SK-N-SH (cell line): ENCODE data around the gene MAP1LC3A.

Experiments
- EZH2phosphoT487 ChIP-seq: fragments of 200-600 bp; sonication (generic); IDR thresholded peaks from 2 replicates; pipeline ENCODE4 v1.6.1; 2017; ENCODE audit warnings: low read depth, mixed run types, mild to moderate bottlenecking, antibody characterized with exemption, moderate library complexity, borderline replicate concordance
- MAX ChIP-seq: IDR thresholded peaks from 2 replicates; pipeline ENCODE4 v1.4.0; 2012; ENCODE audit warnings: low read depth
- PBX3 ChIP-seq: IDR thresholded peaks from 2 replicates; pipeline ENCODE4; 2012
- POLR2AphosphoS5 ChIP-seq: IDR thresholded peaks from 2 replicates; pipeline ENCODE4 v1.6.1; 2012; ENCODE audit warnings: low read depth, low read length
- SMC3 ChIP-seq: IDR thresholded peaks from 2 replicates; pipeline ENCODE4 v1.6.1; 2012; ENCODE audit warnings: low read depth, low read length, improper control_type of control experiment
- TF ChIP-seq, protein P1 (sequence below): fragments of 200-600 bp; sonication (generic); IDR thresholded peaks from 2 replicates; pipeline ENCODE4 v1.6.1; 2017; ENCODE audit warnings: antibody characterized with exemption, mild to moderate bottlenecking, moderate library complexity
- TF ChIP-seq, protein P2 (sequence below): IDR thresholded peaks from 2 replicates; pipeline ENCODE4 v1.6.1; 2012; ENCODE audit warnings: mild to moderate bottlenecking, low read depth, low read length, moderate library complexity

- TF ChIP-seq, protein P1, sequence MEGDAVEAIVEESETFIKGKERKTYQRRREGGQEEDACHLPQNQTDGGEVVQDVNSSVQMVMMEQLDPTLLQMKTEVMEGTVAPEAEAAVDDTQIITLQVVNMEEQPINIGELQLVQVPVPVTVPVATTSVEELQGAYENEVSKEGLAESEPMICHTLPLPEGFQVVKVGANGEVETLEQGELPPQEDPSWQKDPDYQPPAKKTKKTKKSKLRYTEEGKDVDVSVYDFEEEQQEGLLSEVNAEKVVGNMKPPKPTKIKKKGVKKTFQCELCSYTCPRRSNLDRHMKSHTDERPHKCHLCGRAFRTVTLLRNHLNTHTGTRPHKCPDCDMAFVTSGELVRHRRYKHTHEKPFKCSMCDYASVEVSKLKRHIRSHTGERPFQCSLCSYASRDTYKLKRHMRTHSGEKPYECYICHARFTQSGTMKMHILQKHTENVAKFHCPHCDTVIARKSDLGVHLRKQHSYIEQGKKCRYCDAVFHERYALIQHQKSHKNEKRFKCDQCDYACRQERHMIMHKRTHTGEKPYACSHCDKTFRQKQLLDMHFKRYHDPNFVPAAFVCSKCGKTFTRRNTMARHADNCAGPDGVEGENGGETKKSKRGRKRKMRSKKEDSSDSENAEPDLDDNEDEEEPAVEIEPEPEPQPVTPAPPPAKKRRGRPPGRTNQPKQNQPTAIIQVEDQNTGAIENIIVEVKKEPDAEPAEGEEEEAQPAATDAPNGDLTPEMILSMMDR, result no peak
- TF ChIP-seq PBX3 (no peak), SMC3 (no peak), POLR2AphosphoS5 (no peak), EZH2phosphoT487 (no peak), MAX (no peak)
- TF ChIP-seq, protein P2, sequence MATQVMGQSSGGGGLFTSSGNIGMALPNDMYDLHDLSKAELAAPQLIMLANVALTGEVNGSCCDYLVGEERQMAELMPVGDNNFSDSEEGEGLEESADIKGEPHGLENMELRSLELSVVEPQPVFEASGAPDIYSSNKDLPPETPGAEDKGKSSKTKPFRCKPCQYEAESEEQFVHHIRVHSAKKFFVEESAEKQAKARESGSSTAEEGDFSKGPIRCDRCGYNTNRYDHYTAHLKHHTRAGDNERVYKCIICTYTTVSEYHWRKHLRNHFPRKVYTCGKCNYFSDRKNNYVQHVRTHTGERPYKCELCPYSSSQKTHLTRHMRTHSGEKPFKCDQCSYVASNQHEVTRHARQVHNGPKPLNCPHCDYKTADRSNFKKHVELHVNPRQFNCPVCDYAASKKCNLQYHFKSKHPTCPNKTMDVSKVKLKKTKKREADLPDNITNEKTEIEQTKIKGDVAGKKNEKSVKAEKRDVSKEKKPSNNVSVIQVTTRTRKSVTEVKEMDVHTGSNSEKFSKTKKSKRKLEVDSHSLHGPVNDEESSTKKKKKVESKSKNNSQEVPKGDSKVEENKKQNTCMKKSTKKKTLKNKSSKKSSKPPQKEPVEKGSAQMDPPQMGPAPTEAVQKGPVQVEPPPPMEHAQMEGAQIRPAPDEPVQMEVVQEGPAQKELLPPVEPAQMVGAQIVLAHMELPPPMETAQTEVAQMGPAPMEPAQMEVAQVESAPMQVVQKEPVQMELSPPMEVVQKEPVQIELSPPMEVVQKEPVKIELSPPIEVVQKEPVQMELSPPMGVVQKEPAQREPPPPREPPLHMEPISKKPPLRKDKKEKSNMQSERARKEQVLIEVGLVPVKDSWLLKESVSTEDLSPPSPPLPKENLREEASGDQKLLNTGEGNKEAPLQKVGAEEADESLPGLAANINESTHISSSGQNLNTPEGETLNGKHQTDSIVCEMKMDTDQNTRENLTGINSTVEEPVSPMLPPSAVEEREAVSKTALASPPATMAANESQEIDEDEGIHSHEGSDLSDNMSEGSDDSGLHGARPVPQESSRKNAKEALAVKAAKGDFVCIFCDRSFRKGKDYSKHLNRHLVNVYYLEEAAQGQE, result no peak
Measured at GRCh38 chr20:34512955-34513419, 45.5 kb upstream of the MAP1LC3A start.
